HG02884 (cell line): ENCODE data around the gene PRKCA.
"Not testable (repeated sequence)": the region's sequence is repeated elsewhere in the genome, so short reads cannot be mapped to it uniquely, and the experiment has no call there.

Experiments
- ATAC-seq: cut with Tn5 transposase; IDR thresholded peaks from one replicate; pipeline ENCODE4 v1.9.1; 2021; ENCODE audit warnings: mild to moderate bottlenecking, moderate library complexity; ENCODE audit not compliant: unreplicated experiment

Gene PRKCA

DNA sequence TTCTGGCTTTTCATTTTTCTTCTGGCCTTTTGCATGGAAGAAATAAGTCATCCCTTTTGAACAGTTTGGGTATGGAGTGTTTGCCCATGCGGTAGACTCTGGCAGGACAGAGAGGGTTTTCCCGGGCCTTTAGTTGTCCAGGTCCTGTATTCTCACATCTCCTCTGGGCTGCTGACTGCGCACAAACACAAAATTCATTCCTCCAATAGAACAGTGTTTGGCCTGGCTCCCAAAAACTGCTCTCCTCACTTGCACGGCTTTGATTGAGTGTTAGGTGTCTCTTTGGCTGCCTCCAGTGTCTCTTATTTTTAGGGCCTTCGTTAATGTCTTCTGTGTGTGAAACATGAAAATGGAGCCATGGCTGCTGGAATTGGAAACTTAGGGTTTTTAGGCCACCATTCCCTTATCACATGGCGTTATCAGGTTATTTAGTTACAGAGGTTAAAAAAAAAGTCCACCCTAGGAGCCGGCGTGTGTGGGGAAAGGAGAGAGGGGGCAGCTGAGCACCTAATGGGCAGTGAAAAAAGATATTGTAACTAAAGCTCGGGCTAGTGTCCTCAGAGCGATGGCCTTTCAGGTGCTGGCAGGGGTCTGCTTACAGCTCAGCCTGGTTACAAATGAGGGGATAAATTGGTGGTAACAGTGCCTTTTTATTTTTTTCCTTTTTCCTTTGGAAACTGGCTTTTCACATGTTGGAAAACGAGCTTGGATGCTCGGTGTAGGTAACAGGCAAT, 47.3 kb downstream of the PRKCA start:
- no peak for ATAC-seq

- not testable (repeated sequence) for ATAC-seq
Measured at GRCh38 chr17:66350576-66350975, 48.2 kb downstream of the PRKCA start.

GRCh38 chr17:66351033-66351432, 48.6 kb downstream of the PRKCA start:
- no peak for ATAC-seq

DNA sequence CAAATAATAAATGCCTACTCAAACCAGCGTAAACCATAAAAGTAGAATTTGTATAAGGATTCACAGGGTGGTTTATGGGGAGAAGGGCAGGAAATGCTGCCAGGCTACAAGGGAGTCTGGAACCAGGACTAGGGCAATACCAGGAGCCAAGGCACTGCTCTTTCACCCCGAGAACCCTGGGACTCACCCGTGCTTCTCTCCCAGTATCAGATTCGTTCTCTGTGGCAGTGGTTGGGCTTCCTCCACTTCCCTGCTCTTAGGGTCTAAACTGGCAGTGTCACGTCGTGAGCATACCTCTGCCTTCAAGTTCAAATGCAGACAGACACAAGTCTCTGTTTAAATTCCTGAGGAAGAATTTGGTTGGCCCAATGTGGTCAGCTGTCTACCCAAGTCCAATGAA, 49.3 kb downstream of the PRKCA start:
- ATAC-seq: no peak

DNA sequence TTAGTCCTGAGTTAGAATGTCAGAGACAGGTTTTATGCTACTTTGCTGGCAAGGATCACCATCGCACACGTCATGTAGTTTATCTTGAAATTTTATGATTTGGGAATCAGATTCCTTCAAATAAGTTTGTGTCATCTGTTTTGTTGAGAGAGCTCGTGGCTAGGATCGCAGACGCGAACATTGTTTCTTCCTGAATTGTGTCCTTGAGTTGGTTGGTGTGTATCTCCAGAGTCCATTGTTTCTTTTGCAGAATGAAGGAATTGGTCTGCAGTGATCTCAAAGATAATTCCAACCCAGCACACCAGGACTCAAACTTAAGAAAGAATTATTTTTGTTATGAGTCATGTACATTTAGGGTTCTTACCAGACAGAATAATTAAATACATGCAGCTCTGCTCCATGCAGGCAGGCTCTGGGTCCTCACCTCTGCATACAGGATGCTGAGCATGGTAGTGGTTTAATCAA, 51.6 kb downstream of the PRKCA start:
- ATAC-seq: no peak

DNA sequence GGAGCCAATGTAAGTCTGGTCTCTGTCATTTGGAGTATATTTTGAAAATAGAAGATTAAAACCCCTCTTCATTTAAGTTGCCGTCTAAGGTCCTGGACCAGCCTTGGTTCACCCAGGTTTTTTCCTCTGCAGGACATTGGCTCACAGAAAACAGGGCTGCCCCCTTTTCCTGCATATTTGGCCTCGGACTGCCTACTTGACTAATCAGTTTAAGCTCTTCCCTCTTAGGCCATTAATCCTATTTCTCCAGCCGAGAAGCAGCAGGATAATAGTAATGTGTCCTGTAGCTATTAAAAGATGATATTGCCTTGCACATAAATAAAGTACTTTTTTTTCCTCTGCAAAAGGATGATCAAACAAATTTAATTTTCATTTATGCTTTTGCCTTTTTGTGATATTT, 52.1 kb downstream of the PRKCA start:
- no peak for ATAC-seq

- ATAC-seq: no peak
Measured at GRCh38 chr17:66354981-66355380, 52.6 kb downstream of the PRKCA start.

- ATAC-seq: no peak
Measured at GRCh38 chr17:66355510-66355909, 53.1 kb downstream of the PRKCA start.

DNA sequence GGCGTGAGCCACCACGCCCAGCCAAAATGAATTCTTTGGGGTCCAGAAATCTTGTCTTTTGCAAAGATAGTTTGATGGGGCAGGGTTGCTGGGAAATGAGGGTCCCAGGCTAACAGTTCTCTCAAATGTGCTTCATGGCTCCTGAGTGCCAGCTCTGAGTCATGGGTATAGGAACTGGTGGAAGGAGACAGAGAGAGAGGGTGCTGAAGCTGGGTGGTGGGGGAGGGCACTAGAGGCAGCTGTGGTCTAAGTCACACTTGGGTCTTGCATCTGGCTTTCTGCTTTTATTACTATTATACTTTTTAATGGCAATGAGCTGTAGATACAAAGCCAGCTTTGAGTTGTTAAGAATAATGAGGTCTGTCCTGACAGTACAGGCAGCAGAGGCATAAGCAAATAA, 54.6 kb downstream of the PRKCA start:
- no peak for ATAC-seq

DNA sequence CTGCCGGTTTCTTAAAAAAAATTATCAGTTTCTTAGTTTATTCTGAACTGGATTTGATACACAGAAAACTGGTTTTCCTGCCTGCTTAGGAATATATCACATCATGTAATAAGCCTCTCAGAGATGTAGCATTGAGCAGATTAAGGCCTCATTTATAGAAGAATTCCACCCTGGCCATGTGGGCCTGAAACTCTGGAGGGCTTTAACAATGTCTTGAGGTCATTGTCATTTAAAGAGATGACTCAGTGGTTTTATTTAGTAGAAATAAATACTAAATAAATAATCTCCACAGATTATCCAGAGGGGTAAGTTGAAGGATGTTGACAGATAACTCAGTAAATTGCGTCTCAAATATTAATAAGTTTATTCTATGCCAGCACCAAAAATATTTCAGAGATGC, 56.9 kb downstream of the PRKCA start:
- no peak for ATAC-seq

DNA sequence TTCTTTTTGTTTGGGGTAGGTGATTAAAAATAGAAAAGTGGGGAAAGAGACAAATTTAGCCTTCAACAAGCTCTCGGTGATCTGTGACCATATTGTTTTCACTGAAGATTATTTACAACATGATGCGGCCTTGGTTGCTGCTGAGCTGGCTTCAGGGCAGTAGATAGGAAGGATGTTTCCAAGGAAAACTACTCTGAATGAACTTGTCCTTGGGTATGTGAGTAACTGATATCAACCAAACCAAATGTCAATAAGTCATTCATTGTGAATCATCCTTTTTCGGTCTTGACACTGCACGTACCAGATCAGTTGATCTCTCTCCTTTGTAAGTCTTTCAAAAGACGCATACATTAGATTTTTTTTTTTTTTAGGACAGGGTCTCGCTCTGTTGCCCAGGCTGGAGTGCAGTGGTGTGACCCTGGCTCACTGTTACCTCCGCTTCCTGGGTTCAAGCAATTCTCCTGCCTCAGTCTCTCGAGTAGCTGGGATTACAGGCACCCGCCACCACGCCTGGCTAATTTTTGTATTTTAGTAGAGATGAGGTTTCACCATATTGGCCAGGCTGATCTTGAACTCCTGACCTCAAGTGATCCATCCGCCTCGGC, 58.6 kb downstream of the PRKCA start:
- not testable (repeated sequence) for ATAC-seq

- ATAC-seq: no peak
Measured at GRCh38 chr17:66364508-66364907, 62.1 kb downstream of the PRKCA start.

DNA sequence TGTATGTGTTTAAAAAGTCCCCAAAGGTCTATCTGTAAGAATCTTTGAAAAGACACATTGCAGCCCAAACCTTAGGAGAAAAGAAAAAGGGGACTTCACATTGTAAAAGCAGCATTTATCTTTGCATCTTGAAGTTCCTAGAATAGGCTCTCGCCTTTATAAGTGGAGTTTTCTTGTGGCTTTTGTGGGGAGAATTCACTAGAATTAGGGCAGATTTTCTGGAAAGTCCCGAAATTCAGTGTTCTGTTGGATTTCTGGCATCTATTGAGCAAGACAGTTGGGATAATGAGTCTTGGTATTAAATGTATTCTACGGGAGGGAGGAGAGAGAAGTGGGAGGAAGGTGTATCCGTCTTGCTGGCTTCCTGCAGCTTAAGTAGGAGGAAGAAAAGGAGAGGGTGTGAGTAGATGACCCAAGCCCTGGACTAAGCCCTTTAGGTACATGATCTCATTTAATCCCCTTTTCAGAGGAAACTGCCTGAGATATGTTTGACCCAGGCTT, 62.6 kb downstream of the PRKCA start:
- ATAC-seq: no peak

- no peak for ATAC-seq
Measured at GRCh38 chr17:66365903-66366302, 63.5 kb downstream of the PRKCA start.

DNA sequence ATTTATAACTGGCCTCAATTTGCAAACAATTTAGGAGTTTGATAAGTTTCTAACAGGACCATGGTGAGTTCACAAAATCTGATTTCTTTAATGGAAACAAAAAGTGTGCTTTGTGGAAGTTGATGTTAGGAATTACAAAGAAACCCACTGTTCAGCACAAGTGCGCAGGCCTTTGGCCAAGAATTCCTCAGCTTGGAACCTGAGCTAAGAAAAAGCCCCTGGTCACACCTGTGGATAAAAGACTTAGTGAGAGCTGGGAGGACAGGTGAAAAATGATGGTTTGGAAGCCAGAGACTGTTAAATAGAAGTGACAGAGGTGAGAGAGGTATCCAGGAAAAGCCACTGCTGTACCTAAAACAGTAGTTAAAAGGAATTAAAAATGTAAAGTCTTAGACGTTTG, 64.7 kb downstream of the PRKCA start:
- no peak for ATAC-seq

GRCh38 chr17:66369830-66370229, 67.4 kb downstream of the PRKCA start:
- no peak for ATAC-seq

DNA sequence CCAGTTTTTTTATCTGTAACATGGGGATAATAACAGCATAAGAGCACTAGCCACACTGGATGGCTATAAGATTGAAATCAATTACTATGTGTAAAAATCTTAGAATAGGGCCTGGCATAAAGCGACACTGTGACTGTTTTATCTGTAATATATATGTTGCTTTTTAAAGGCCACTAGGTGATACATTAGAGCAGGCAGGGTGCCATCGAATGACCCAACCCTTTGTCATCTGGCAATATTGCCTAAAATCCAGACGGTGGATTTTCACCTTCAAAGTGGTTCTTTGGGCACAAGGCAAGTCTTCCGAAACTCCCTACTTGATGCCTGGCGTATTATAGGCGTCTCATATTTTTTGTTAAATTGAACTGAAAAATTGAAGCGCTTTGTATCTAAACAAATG, 69.1 kb downstream of the PRKCA start:
- no peak for ATAC-seq

DNA sequence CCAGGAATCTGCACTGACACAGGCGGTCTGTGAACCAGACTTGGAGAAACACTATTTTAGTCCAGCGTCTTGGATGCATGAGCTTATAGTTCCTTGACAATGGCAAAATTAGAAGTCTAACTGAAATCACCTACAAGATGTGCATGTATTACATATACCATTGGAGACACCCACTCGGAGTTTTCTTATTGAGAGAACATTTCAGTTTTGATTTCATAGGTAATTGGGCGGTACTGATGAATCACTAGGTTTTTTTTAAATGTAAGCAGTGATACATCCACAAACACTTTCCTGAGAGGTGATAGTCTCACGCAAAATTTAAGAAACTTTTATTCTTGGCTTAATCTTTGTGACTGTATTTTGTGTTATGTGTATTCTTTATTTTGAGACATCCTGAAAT, 69.8 kb downstream of the PRKCA start:
- no peak for ATAC-seq

GRCh38 chr17:66373079-66373478, 70.7 kb downstream of the PRKCA start:
- no peak for ATAC-seq

- no peak for ATAC-seq
Measured at GRCh38 chr17:66373944-66374817, 71.8 kb downstream of the PRKCA start.

DNA sequence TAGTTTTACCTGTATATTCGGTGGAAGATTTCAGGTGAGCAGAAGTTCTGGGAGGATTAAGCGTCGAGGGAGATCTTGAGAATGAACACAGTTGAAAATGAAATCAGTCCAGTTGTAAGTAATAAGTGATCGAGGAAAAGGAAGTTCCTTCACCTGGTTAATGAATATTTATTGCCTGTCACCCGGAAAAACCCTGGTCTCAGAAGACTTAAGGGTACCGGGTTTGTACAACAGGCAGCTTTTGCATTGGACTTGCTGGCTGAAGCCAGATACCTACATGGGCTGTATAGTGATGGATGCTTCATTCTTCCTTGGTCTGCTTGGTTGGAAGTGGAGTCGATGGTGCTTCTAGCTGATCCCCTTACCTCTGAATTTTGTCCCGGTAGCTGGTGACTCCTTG, 72.7 kb downstream of the PRKCA start:
- no peak for ATAC-seq

GRCh38 chr17:66378296-66378695, 75.9 kb downstream of the PRKCA start:
- no peak for ATAC-seq
